Right lobe of liver (tissue), 6 donors: ENCODE measurements around the gene TERB1. TPM values are rescaled to one million over a fixed set of nuclear protein-coding genes. Genes with fewer than 3 reads are reported as not detected.

Experiments used
- ATAC-seq, 4 donors: fragments of 200-7000 bp; cut with Tn5 transposase; one replicate each; pipeline ENCODE4 v1.9.1; 2020; ENCODE audit warnings: mild to moderate bottlenecking in 4 of 4, moderate library complexity in 4 of 4
- DNase-seq, 3 donors: peaks; one replicate each; pipeline ENCODE4 v3.0.0-alpha.2; 2020
- H3K27ac ChIP-seq, 3 donors: fragments of 200-600 bp; one replicate each; pipeline ENCODE4 v1.8.0; 2022
- H3K27me3 ChIP-seq, 2 donors: fragments of 200-600 bp; one replicate each; pipeline ENCODE4 v1.8.0; 2022
- H3K36me3 ChIP-seq, 4 donors: fragments of 200-600 bp; sonication (generic) in 1 of 4; one replicate each; pipeline versions ENCODE4 v1.5.1 to v1.8.0; 2017 to 2022; ENCODE audit warnings: control low read depth in 1 of 4
- H3K4me1 ChIP-seq, 4 donors: fragments of 200-600 bp; sonication (generic) in 1 of 4; one replicate each; pipeline versions ENCODE4 v1.5.1 to v1.8.0; 2017 to 2022; ENCODE audit warnings: control low read depth in 1 of 4
- H3K4me3 ChIP-seq, 3 donors: fragments of 200-600 bp; one replicate each; pipeline ENCODE4 v1.8.0; 2022
- H3K9me3 ChIP-seq, 4 donors: fragments of 200-600 bp; sonication (generic) in 1 of 4; one replicate each; pipeline versions ENCODE4 v1.5.1 to v1.8.0; 2017 to 2022; ENCODE audit warnings: control low read depth in 1 of 4
- CTCF ChIP-seq, 4 donors: fragments of 200-600 bp in 3 of 4; fragments of 450-650 bp in 1 of 4; IDR thresholded peaks; one replicate each; pipeline versions ENCODE4 v1.5.1 to v1.8.0; 2016 to 2022; ENCODE audit warnings: antibody characterized with exemption in 4 of 4, mild to moderate bottlenecking in 2 of 4
- POLR2A ChIP-seq: fragments of 450-650 bp; IDR thresholded peaks from one replicate; pipeline ENCODE4 v1.6.1; 2017; ENCODE audit warnings: antibody characterized with exemption, mild to moderate bottlenecking
- WGBS: methylation state at CpG from one replicate; pipeline ENCODE4 v1.1.6; 2018; ENCODE audit warnings: low coverage, low lambda C conversion rate; ENCODE audit not compliant: insufficient coverage; ENCODE audit errors: missing lambda C conversion rate; 5-methylcytosine and 5-hydroxymethylcytosine counted together
- intact Hi-C, 2 donors: fragments of 100-400 bp; cut with DNase I; formaldehyde crosslinking; loops; one replicate each; pipeline versions ENCODE4 v1.11.2 to v1.14.1; 2022
- long read RNA-seq: library from polyadenylated mRNA; unstranded; transcript quantifications from one replicate; pipeline ENCODE4 v2.0.0, GENCODE V29; 2019
- total RNA-seq, 6 experiments: library from RNA; depleted of rRNA in 2 of 6; stranded (reverse); fragments of >200 nt in 2 of 6; fragmentation: NEBNext Ultra II Directional in 3 of 6; extraction: Animal tissue kit (Norgen Biotek cat#: 25700) in 3 of 6; gene quantifications; one replicate each; pipeline versions ENCODE4 v1.1.0 to v1.2.4, GENCODE V29; 2016 to 2023
- donor health status: DM: no; HTN: yes; CAD: no.
- donor health status: DM: no; HTN: no; CAD: no.
- donor health status: DM: no; HTN: no; CAD: no.
- donor health status: DM: no; HTN: yes; CAD: no.
- donor health status: DM: no; HTN: yes; CAD: no.

The TERB1 gene
- not detected for total RNA-seq
- long read RNA-seq = 0 reads

GRCh38 chr16:66801320-66802105 is at the start of gene TERB1:
TSS of gene TERB1 (minus strand) at chr16:66801584. CDS start at chr16:66796798, 4,786 bp downstream.
- Histone ChIP-seq H3K4me1 (no peaks in the 10 kb centered on the region), H3K9me3 (no peaks in the 10 kb centered on the region), H3K27ac (no peak within 1 kb of the TSS), H3K27me3 (no peaks in the 10 kb centered on the region), H3K4me3 (no peak within 1 kb of the TSS), H3K36me3 (peaks cover 0 to 40% (median 11%) of the 10 kb centered on the region in 4 donors)
- 95% methylated on average over 12 of the region's 56 CpGs for whole genome bisulfite sequencing
- intact Hi-C loops = no loop called here
- ATAC-seq (no peak), DNase-seq (no peak)
- TF ChIP-seq POLR2A (no peak), CTCF (IDR thresholded peaks at IDR 0.05) (no peak)

DNA sequence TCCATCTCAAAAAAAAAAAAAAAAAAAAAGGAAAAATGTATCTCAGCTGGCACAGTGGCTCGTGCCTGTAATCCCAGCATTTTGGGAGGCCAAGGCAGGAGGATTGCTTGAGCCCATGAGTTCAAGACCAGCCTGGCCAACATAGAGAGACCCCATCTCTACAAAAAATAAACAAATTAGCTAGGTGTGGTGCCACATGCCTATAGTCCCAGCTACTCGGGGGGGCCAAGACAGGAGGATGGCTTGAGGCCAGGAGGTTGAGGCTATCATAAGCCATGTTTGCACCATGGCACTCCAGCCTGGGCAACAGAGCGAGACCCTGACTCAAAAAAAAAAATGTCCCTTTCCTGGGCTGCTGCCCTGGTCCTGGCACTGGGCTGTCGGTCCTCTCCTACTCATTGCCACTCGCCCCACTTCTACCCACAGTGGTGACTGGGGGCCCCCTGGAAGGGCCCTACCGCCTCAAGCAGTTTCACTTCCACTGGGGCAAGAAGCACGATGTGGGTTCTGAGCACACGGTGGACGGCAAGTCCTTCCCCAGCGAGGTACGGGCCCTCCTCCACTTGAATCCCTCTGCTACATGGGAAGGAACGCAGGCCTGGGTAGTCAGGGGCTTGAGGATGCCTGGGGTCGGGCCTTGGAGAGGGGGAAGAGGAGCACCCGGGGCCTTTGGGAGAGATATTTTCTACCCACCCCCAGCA is 48.9 kb upstream of the TERB1 start:
- Histone ChIP-seq H3K4me1 (no peaks in the 10 kb centered on the region), H3K27me3 (no peaks in the 10 kb centered on the region), H3K27ac (no peak overlapping the region), H3K36me3 (no peaks in the 10 kb centered on the region), H3K4me3 (no peak overlapping the region), H3K9me3 (no peaks in the 10 kb centered on the region)
- ATAC-seq (no peak), DNase-seq (peak in 1 of 3 donors; percentile 30)
- TF ChIP-seq POLR2A (no peak), CTCF (IDR thresholded peaks at IDR 0.05) (no peak)
- intact Hi-C loops = no loop called here
- 79% methylated on average over 2 of the region's 14 CpGs for WGBS

DNA sequence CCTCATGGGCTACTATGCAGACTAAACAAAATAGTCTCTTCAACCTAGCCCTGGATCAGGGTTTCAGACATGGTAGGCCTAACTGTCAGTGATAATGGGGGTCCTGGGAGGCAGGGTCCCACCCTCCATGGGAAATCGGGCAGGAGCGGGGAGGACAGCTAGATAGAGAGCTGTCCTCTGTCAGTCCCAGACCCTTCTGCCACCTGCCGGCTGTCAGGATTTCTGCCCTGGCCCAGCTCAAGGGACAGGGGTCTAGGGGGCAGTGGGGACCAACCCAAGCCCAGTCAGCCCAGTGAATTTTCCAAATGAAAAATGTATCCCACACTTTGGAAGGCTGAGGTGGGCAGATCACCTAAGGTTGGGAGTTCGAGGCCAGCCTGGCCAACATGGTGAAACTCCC is 48.2 kb upstream of the TERB1 start:
- Histone ChIP-seq H3K36me3 (no peaks in the 10 kb centered on the region), H3K27ac (no peak overlapping the region), H3K4me1 (peaks cover 0 to 5% (median 0%) of the 10 kb centered on the region in 4 donors), H3K4me3 (no peak overlapping the region), H3K9me3 (no peaks in the 10 kb centered on the region), H3K27me3 (peaks cover 4% of the 10 kb centered on the region in 2 donors)
- TF ChIP-seq POLR2A (no peak), CTCF (IDR thresholded peaks at IDR 0.05) (no peak)
- intact Hi-C loops = no loop called here
- WGBS = 90% methylated on average over 2 of the region's 4 CpGs
- DNase-seq (peak in 2 of 3 donors; percentile 10 to 35), ATAC-seq (no peak)

- peaks cover 0 to 10% (median 0%) of the 10 kb centered on the region in 4 donors for H3K4me1 ChIP-seq
- no peak overlapping the region for H3K27ac ChIP-seq
- intact Hi-C loops = no loop called here
- no peak for TF ChIP-seq POLR2A
- TF ChIP-seq CTCF (IDR thresholded peaks at IDR 0.05) = no peak
- DNase-seq = peak in 2 of 3 donors; percentile 5 to 31
- H3K36me3 ChIP-seq = no peaks in the 10 kb centered on the region
- no peak for ATAC-seq
- H3K27me3 ChIP-seq = peaks cover 4 to 6% of the 10 kb centered on the region in 2 donors
- WGBS = no CpG with 5 or more reads among the region's 2 CpGs
- H3K9me3 ChIP-seq = no peaks in the 10 kb centered on the region
- H3K4me3 ChIP-seq = no peak overlapping the region
Measured at GRCh38 chr16:66849021-66849420, 47.6 kb upstream of the TERB1 start.
